ENCODE data around the gene CHRM5.
A peak's percentile ranks its signal among the peaks of the same experiment; 100 is the strongest.

Gene CHRM5

DNA sequence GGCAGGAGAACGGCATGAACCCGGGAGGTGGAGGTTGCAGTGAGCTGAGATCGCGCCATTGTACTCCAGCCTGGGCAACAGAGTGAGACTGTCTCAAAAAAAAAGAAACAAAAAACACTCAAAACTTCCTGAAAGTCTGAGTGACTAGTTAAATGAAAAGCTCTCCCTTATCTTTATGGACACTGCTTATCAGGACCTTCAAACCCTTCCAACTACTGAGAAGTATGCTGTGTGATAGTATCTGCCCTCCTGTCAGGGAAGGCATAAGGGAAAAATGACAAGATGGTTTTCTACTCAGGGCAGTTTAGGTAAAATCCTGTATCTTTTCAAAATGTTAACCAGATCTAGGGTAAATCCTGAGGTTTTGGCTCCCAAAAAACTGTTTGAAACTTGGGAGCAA is 111.6 kb downstream of the CHRM5 start:
- no peak for TF ChIP-seq CTCF (IDR thresholded peaks at IDR 0.05; ENCODE audit: borderline replicate concordance, insufficient read depth, low read depth, low read length)
- no peak overlapping the region for H3K4me3 ChIP-seq (ENCODE audit: low read depth, low read length)

DNA sequence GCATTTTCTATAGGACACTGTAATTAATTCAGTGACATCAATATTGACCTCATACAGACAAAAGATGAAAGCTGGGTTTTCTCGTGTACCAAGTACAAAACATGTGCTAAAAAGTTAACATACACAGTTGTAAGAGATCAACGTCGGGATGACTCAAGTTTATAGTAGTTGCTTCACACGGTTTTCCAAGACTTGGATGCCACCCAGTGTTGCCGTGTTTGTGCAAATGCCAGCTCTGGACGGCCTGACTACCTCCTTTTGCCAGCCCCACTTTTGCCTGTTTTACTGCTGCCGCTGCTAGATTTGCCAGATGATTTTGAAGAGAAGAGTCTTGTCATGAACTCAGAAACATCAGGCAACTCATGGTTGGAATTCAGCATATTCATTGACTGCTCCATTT is 115.8 kb downstream of the CHRM5 start:
- TF ChIP-seq CTCF (IDR thresholded peaks at IDR 0.05; ENCODE audit: borderline replicate concordance, insufficient read depth, low read depth, low read length), result no peak
- no peak overlapping the region for H3K4me3 ChIP-seq (ENCODE audit: low read depth, low read length)

DNA sequence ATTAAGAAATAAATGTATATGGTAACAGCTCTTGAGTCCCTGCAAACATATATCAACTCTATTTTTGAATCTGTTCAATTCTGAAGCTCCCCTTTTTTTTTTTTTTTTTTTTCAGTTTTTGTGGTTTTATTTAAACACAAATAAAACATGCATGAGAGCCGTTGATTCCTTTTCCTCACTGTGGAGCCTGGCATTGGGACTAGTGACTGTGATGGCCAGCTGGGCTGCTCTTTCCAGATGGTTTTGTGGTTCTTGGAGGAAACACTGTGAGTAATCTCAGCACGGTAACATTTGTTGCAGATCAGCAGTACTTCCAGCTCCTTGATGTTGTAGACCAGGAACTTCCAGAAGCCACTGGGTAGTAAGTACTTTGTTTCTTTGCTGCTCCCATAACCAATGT is 117.4 kb downstream of the CHRM5 start:
- no peak for TF ChIP-seq CTCF (IDR thresholded peaks at IDR 0.05; ENCODE audit: borderline replicate concordance, insufficient read depth, low read depth, low read length)

DNA sequence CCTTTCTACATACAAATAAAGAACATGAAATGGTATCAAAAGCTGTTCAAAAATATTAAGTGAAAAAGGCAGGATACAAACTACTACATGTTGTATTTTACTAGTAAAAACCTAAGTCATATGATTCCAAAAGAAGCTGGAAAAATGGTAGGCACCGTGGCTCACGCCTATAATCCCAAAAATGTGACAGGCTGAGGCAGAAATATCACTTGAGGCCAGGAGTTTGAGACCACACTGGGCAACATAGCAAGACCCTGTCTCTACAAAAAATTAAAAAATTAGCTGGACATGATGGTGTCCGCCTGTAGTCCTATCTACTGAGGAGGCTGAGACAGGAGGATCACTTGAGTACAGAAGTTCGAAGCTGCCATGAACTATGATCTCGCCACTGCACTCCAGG is 131.6 kb downstream of the CHRM5 start:
- TF ChIP-seq CTCF (IDR thresholded peaks at IDR 0.05; ENCODE audit: borderline replicate concordance, insufficient read depth, low read depth, low read length), result no peak
- no peak overlapping the region for H3K4me3 ChIP-seq (ENCODE audit: low read depth, low read length)

More for the DNA sequence above, 117.4 kb downstream of the CHRM5 start:
- H3K4me3 ChIP-seq (ENCODE audit: low read depth, low read length), result no peak overlapping the region

DNA sequence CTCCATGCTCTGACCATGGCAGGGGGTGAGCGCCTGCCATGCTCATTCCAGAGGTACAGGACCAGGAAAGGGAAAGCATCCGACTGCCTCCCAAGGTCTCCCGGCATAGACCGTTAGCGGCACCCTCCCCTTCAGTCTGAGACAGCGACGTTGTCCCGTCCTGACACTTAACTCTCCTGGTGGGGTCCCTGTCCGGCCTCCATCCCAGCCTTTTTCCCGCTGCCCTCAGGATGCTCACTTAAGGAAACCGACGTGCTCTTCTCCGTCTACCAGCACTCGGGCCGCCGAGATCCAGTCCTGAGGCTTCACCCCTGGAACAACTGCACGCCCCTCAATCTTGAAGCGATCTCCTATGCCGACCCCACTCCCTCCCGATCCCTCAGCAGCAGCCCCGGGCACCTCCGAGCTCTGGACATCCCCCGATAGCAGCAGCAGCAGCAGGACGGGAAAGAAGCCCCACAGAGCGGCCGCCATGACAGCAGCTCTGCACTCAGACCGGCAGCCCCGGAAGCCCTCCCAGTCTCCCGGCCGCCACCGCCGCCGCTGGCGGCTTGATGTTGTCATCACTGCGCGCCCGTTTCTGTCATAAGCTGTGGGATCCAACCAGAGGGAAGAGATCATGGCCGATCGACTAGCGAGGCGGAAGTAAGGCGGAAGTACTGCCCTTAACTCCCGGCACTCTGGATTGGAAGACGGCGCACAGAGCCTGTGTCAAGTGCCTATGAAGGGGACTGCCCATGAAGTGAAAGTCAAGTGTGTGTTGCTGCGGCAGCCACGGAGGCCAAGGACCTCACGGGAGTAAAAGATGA is 133.3 kb downstream of the CHRM5 start, which contains the start of the genes EMC7 and PGBD4:
TSS of gene EMC7 (minus strand) at position 497 of the 809 bp plus-strand sequence. CDS start at position 474, 23 bp downstream.
TSS of gene PGBD4 (plus strand) at position 718 of the 809 bp plus-strand sequence. CDS start 449 bp downstream, outside the sequence.
- TF ChIP-seq CTCF (IDR thresholded peaks at IDR 0.05; ENCODE audit: borderline replicate concordance, insufficient read depth, low read depth, low read length), result no peak
- peak within 1 kb of the TSS; percentile 84 for H3K4me3 ChIP-seq (ENCODE audit: low read depth, low read length)

DNA sequence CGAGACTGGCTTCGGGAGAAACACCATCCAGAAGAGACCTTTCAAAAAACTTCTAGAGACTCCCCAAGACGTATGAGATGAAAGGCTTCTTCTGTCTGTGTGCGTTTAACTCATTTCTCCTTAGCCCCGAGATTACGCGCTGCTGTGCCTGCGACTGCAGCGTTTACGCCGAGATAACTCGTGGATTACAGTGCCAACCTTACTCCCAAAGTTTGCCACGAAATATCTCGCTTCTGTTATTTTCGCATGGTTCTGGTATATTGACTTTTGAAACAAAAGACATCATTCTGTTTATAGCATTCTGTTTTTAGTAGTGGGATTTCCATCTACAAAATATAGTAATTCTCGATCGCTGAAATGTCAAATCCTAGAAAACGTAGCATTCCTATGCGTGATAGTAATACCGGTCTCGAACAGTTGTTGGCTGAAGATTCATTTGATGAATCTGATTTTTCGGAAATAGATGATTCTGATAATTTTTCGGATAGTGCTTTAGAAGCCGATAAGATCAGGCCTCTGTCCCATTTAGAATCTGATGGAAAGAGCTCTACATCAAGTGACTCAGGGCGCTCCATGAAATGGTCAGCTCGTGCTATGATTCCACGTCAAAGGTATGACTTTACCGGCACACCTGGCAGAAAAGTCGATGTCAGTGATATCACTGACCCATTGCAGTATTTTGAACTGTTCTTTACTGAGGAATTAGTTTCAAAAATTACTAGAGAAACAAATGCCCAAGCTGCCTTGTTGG is 134.1 kb downstream of the CHRM5 start:
- no peak for TF ChIP-seq CTCF (IDR thresholded peaks at IDR 0.05; ENCODE audit: borderline replicate concordance, insufficient read depth, low read depth, low read length)
- H3K4me3 ChIP-seq (ENCODE audit: low read depth, low read length), result peak overlapping the region; percentile 84

All from GM12875 (cell line).